ENCODE data around the gene FAM174C. TPM values are rescaled to one million over a fixed set of nuclear protein-coding genes. Genes with fewer than 3 reads are reported as not detected.

Gene FAM174C
- total RNA-seq, 4 donors from 2014 or later: 24.9 to 58.9 (median 43.6) TPM

DNA sequence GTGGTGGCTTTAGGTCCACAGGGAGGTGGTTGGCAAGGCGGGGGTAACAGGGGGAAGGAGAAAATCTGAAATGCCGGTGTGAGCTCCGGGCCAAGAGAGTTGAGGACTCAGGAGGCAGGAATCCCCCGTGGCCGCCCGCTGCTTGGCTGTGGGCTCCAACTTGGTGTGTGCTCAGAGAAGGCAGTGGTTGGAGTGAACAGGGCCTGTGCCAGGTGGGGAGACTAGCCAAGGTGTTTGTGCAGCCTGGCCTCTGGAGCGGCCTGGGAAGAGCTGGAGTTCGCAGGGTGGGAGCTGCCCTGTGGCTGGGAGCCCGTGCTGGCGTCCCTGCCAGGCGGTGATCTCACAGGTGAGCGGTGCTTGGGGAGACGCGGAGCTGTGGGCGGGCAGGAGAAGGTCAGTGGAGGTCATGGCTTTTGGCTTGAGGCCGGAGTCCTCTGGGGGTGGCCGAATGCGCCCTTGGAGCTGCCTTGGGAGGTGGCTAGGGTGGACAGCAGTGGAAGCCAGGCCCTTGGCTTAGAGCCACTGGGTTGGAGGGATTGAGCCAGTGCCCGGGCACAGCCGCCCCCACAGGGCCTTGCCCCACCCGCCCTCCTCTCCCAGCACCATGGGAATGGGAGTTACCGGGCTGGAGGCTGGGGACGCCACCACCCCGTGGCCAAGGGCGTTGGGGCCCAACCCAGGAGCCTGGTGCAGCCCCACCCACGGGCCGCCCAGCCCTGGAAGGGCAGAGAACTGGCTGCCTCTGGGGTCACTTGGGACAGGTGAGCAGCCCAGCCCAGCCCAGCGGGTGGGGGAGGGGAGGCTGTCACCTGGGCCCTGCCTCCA is 13.3 kb upstream of the FAM174C start:
- no peaks in the 10 kb centered on the region for H3K9me3 ChIP-seq
- no peak for DNase-seq (ENCODE audit: extremely low spot score)
- H3K36me3 ChIP-seq: peaks cover under 1 to 14% (median 13%) of the 10 kb centered on the region in 4 donors
- H3K27me3 ChIP-seq: peaks cover 0 to 3% (median 0%) of the 10 kb centered on the region in 4 donors
- H3K4me3 ChIP-seq: peak overlapping the region; percentile 65 to 80 (median 72)
- 17% methylated on average over 15 of the region's 28 CpGs for WGBS
- peaks cover 80 to 90% (median 84%) of the 10 kb centered on the region in 4 donors for H3K4me1 ChIP-seq
- TF ChIP-seq POLR2AphosphoS5 (IDR thresholded peaks at IDR 0.05) (peak; percentile 63 to 73), POLR2A (IDR thresholded peaks at IDR 0.05; ENCODE audit: low read depth) (no peak)
- H3K27ac ChIP-seq (replicated peaks in 1 of 4): peak overlapping the region; percentile 99 to 100 (median 100)
- intact Hi-C loops (cut with DNase I): no loop called here

DNA sequence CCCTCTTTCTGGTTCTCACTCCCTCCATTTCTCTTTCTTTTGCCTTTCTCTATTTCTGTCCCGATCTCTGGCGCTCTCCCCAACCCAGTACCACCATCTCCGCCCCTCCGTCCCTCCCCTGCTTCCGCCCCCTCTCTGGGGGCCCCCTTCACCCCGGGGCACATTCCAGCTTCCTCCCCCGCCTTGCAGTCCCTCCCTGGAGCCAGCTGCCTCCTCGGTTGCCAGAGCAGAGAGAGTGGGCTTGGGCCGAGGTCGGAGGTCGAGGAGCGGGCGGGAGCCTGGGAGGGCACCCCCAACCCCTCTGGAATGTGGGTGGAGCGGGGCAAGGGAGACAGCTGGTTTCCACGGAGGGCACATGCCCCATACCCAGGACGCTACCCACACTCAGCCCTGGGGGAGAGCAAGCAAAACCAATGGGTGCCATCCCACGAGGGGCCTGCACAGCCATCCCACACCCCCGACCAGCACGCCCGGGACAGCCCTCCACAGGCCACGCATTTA is 12.7 kb upstream of the FAM174C start:
- no peak for DNase-seq (ENCODE audit: extremely low spot score)
- peak overlapping the region; percentile 99 to 100 (median 100) for H3K27ac ChIP-seq (replicated peaks in 1 of 4)
- H3K4me1 ChIP-seq: peaks cover 81 to 90% (median 84%) of the 10 kb centered on the region in 4 donors
- 55% methylated on average over 16 of the region's 21 CpGs for WGBS
- no peaks in the 10 kb centered on the region for H3K9me3 ChIP-seq
- TF ChIP-seq EP300 (IDR thresholded peaks at IDR 0.05): no peak
- no peak for TF ChIP-seq POLR2AphosphoS5 (IDR thresholded peaks at IDR 0.05)
- TF ChIP-seq, protein P1, sequence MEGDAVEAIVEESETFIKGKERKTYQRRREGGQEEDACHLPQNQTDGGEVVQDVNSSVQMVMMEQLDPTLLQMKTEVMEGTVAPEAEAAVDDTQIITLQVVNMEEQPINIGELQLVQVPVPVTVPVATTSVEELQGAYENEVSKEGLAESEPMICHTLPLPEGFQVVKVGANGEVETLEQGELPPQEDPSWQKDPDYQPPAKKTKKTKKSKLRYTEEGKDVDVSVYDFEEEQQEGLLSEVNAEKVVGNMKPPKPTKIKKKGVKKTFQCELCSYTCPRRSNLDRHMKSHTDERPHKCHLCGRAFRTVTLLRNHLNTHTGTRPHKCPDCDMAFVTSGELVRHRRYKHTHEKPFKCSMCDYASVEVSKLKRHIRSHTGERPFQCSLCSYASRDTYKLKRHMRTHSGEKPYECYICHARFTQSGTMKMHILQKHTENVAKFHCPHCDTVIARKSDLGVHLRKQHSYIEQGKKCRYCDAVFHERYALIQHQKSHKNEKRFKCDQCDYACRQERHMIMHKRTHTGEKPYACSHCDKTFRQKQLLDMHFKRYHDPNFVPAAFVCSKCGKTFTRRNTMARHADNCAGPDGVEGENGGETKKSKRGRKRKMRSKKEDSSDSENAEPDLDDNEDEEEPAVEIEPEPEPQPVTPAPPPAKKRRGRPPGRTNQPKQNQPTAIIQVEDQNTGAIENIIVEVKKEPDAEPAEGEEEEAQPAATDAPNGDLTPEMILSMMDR (IDR thresholded peaks at IDR 0.05): no peak
- no peak for TF ChIP-seq POLR2A (IDR thresholded peaks at IDR 0.05; ENCODE audit: low read depth)
- H3K27me3 ChIP-seq: peaks cover 0 to 3% (median 0%) of the 10 kb centered on the region in 4 donors
- peak overlapping the region in 1 of 4 donors; percentile 19 for H3K4me3 ChIP-seq
- intact Hi-C loops (cut with DNase I): no loop called here
- H3K36me3 ChIP-seq: peaks cover 0 to 8% (median 7%) of the 10 kb centered on the region in 4 donors

DNA sequence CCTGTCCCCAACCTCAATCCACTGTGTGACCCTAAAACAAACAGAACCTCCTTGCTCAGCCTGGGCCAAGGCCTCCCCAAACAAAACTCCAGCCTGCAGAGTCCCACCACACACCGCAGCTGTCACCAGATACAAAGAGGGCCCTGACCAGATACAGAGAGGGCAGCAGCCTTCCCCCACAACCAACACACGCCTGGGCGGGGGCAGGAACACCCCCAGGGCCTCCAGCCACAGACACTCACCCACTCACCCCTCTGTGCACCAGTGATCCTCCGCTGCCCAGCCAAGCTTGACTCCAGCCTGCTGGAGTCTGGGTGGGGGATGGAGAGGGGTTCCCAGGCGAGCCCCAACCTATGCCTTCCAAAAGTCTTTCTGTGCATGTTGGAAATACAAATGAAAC is 12.1 kb upstream of the FAM174C start:
- no peaks in the 10 kb centered on the region for H3K9me3 ChIP-seq
- peak overlapping the region; percentile 99 to 100 (median 100) for H3K27ac ChIP-seq (replicated peaks in 1 of 4)
- H3K36me3 ChIP-seq: peaks cover 0 to 3% (median 2%) of the 10 kb centered on the region in 4 donors
- intact Hi-C loops (cut with DNase I): no loop called here
- 100% methylated on average over 2 of the region's 5 CpGs for WGBS
- H3K4me3 ChIP-seq: no peak overlapping the region
- peaks cover 81 to 90% (median 84%) of the 10 kb centered on the region in 4 donors for H3K4me1 ChIP-seq
- TF ChIP-seq, protein P1 (IDR thresholded peaks at IDR 0.05): no peak
- no peak for TF ChIP-seq EP300 (IDR thresholded peaks at IDR 0.05)
- no peak for TF ChIP-seq POLR2A (IDR thresholded peaks at IDR 0.05; ENCODE audit: low read depth)
- TF ChIP-seq POLR2AphosphoS5 (IDR thresholded peaks at IDR 0.05): no peak
- DNase-seq (ENCODE audit: extremely low spot score): no peak
- H3K27me3 ChIP-seq: peaks cover 0 to 3% (median 0%) of the 10 kb centered on the region in 4 donors

DNA sequence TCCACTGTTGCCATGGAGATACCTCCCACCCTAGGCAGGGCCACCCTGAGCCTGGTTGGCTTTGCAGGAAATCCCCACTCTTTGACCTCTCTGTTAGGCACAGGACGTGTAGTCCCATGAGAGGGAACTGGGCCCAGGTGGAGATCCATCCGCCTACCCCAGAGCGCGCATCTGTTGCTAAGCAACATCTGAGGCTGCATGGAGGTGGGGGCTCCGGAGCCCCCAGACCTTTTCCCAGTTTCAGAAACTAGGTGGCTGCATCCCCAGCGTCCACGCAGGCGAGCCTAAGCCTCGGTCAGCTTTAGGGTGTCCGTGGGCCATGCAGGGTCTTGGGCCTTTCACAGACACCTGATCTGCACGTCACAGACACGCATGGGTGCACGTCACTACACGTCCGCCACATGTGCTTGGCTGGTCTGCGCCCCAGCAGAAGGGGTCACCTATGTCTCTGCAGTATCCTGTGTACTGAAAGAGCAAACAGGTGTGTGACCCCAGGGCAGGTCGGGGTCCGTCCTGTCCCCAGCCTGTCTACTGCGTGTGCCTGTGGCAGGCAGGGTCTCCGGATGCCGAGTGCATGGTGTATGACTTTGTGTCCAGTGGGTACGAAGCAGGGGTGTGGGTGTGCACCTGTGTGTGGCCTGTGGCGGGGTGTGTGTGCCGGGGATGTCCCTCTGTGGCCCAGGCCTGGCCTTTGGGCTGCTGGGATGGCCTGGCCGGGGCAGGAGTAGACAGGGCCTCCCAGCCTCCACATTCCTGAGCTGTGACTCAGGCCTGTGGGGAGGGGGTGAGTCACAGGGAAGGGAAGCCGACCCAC is 10.3 kb upstream of the FAM174C start:
- H3K4me1 ChIP-seq: peaks cover 70 to 83% (median 76%) of the 10 kb centered on the region in 4 donors
- peaks cover 0 to 3% (median 0%) of the 10 kb centered on the region in 4 donors for H3K27me3 ChIP-seq
- DNase-seq (ENCODE audit: extremely low spot score): no peak
- peak overlapping the region; percentile 55 to 65 (median 60) for H3K4me3 ChIP-seq
- intact Hi-C loops (cut with DNase I): no loop called here
- 68% methylated on average over 13 of the region's 26 CpGs for WGBS
- no peaks in the 10 kb centered on the region for H3K9me3 ChIP-seq
- TF ChIP-seq EP300 (IDR thresholded peaks at IDR 0.05): no peak
- TF ChIP-seq POLR2AphosphoS5 (IDR thresholded peaks at IDR 0.05): peak; percentile 60 to 77
- H3K27ac ChIP-seq (replicated peaks in 1 of 4): peak overlapping the region; percentile 99 to 100 (median 100)
- no peaks in the 10 kb centered on the region for H3K36me3 ChIP-seq

DNA sequence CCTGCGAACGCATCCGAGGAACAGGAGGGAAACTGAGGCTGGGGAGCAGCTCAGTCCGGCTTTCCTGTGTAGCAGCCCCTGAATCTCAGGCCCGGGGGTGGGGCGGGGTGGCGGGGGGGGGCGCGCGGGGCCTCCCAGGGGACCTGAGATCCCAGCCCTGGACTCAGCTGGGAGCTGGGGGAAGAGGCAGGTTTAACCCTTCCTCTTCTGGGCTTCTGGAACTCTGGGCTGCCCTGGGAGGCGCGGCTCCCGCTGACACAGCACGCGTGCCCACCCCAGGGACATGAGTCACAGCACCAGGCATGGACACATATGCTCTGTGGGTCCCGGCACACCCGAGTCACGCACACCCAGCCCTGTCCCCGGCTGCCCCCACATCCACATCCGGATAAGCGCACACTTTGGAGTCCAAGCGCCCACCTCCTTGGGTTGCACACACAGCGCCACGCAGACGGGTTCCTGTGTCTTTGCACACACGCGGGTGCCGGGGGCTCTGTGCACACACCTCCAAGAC is 9.7 kb upstream of the FAM174C start:
- Histone ChIP-seq H3K4me1 (peaks cover 69 to 83% (median 76%) of the 10 kb centered on the region in 4 donors), H3K36me3 (peaks cover 0 to 3% (median under 1%) of the 10 kb centered on the region in 4 donors), H3K9me3 (no peaks in the 10 kb centered on the region), H3K27ac (replicated peaks in 1 of 4) (peak overlapping the region; percentile 99 to 100 (median 100)), H3K4me3 (peak overlapping the region; percentile 55 to 65 (median 60)), H3K27me3 (peaks cover 0 to 3% (median 0%) of the 10 kb centered on the region in 4 donors)
- no peak for TF ChIP-seq EP300 (IDR thresholded peaks at IDR 0.05)
- TF ChIP-seq, protein P1 (IDR thresholded peaks at IDR 0.05): no peak
- no peak for TF ChIP-seq POLR2A (IDR thresholded peaks at IDR 0.05; ENCODE audit: low read depth)
- TF ChIP-seq POLR2AphosphoS5 (IDR thresholded peaks at IDR 0.05): no peak
- no peak for DNase-seq (ENCODE audit: extremely low spot score)
- 9% methylated on average over 10 of the region's 28 CpGs for WGBS
- intact Hi-C loops (cut with DNase I): no loop called here
